ENCODE results near the gene CEACAM20.
"Not testable (repeated sequence)": the region's sequence is repeated elsewhere in the genome, so short reads cannot be mapped to it uniquely, and the experiment has no call there.

The CEACAM20 gene

GRCh38 chr19:44529536-44529935 lies at the start of gene CEACAM20:
Gene CEACAM20 (minus strand): TSS chr19:44529675. CDS start chr19:44529509, 166 bp downstream.
- DNase-seq: no peak

GRCh38 chr19:44577566-44577874 lies 48.0 kb upstream of the CEACAM20 start:
- no peak for DNase-seq

- no peak for DNase-seq
Observed at GRCh38 chr19:44576843-44577565, 47.5 kb upstream of the CEACAM20 start.

- DNase-seq: no peak
Observed at GRCh38 chr19:44575116-44575700, 45.7 kb upstream of the CEACAM20 start.

- DNase-seq: no peak
Observed at GRCh38 chr19:44574186-44574950, 44.9 kb upstream of the CEACAM20 start.

GRCh38 chr19:44573627-44574026 lies 44.2 kb upstream of the CEACAM20 start:
- DNase-seq: no peak

GRCh38 chr19:44573183-44573582 lies 43.7 kb upstream of the CEACAM20 start:
- no peak for DNase-seq

GRCh38 chr19:44572581-44572900 lies 43.1 kb upstream of the CEACAM20 start:
- no peak for DNase-seq

- DNase-seq: no peak
Observed at GRCh38 chr19:44571830-44572580, 42.5 kb upstream of the CEACAM20 start.

GRCh38 chr19:44570984-44571684 lies 41.7 kb upstream of the CEACAM20 start:
- DNase-seq: peak; percentile 83

- no peak for DNase-seq
Observed at GRCh38 chr19:44570603-44570983, 41.1 kb upstream of the CEACAM20 start.

- DNase-seq: no peak
Observed at GRCh38 chr19:44567745-44568144, 38.3 kb upstream of the CEACAM20 start.

GRCh38 chr19:44566984-44567383 lies 37.5 kb upstream of the CEACAM20 start:
- DNase-seq: no peak

- DNase-seq: not testable (repeated sequence)
Observed at GRCh38 chr19:44563086-44563655, 33.7 kb upstream of the CEACAM20 start.

GRCh38 chr19:44557933-44558332 lies 28.5 kb upstream of the CEACAM20 start:
- DNase-seq: no peak

GRCh38 chr19:44554641-44555246 lies 25.3 kb upstream of the CEACAM20 start:
- no peak for DNase-seq

- DNase-seq: no peak
Observed at GRCh38 chr19:44553478-44554171, 24.1 kb upstream of the CEACAM20 start.

GRCh38 chr19:44552324-44552723 lies 22.8 kb upstream of the CEACAM20 start:
- DNase-seq: peak; percentile 29

GRCh38 chr19:44551850-44552249 lies 22.4 kb upstream of the CEACAM20 start:
- DNase-seq: no peak

GRCh38 chr19:44550976-44551375 lies 21.5 kb upstream of the CEACAM20 start:
- DNase-seq: not testable (repeated sequence)

GRCh38 chr19:44549507-44549906 lies 20.0 kb upstream of the CEACAM20 start:
- no peak for DNase-seq

Measured in KG1 (cell line).